GM12878 (cell line): Measurements from ENCODE around the gene TIPRL. TPM values are rescaled to one million over a fixed set of nuclear protein-coding genes. Genes with fewer than 3 reads are reported as not detected.

Experiments
- ATAC-seq: fragments of 200-7000 bp; cut with Tn5 transposase; 3 replicates; pipeline ENCODE4 v1.9.1; 2020; ENCODE audit warnings: mild to moderate bottlenecking, moderate library complexity
- BruUV-seq: library from RNA; stranded (reverse); fragments of 400-500 nt; replicated peaks from 2 replicates; lab custom pipeline; 2021; lab: Mats Ljungman, UMichigan
- CTCF ChIA-PET: fragments of 300-600 bp; sonication (Branson Sonifier 250); formaldehyde crosslinking; extraction: SDS; loops from one replicate; lab custom pipeline; 2021; ENCODE audit warnings: inconsistent platforms; lab: Yijun Ruan, JAX
- POLR2A ChIA-PET: fragments of 350-600 bp; formaldehyde crosslinking; extraction: SDS; loops from one replicate; lab custom pipeline; 2021; ENCODE audit warnings: inconsistent platforms; lab: Charles Lee
- RAD21 ChIA-PET: fragments of 300-600 bp; sonication (Branson Sonifier 250); formaldehyde crosslinking; loops from one replicate; lab custom pipeline; 2023; ENCODE audit warnings: antibody characterized with exemption; ENCODE audit not compliant: unreplicated experiment; lab: Charles Lee
- SMC1A ChIA-PET: fragments of 300-600 bp; sonication (Branson Sonifier 250); formaldehyde crosslinking; loops from one replicate; lab custom pipeline; 2023; ENCODE audit not compliant: unreplicated experiment, uncharacterized antibody; lab: Charles Lee
- DNase-seq: peaks from one replicate; pipeline ENCODE4 v3.0.0-alpha.2; 2011; ENCODE audit warnings: low read depth, low spot score
- FAIRE-seq: peaks from 3 replicates; lab custom pipeline; 2011; peaks lifted over from hg19 to GRCh38; lab: Jason Lieb, UNC
- H2AFZ ChIP-seq: 2 replicates; pipeline ENCODE4 v1.6.0; 2011; ENCODE audit warnings: low read depth, low read length, control low read depth; ENCODE audit not compliant: control insufficient read depth
- H3K27ac ChIP-seq: 2 replicates; pipeline ENCODE4 v1.5.1; 2011; ENCODE audit warnings: control low read depth; ENCODE audit not compliant: control insufficient read depth, insufficient read depth
- H3K27me3 ChIP-seq, 2 experiments: replicated peaks in 1 of 2; 2 replicates each; pipeline versions ENCODE4 v1.6.0 to v1.6.1; 2011; ENCODE audit warnings: low read length in 1 of 2; ENCODE audit not compliant: control insufficient read depth in 2 of 2, insufficient read depth in 2 of 2
- H3K36me3 ChIP-seq, 2 experiments: 2 replicates each; pipeline ENCODE4 v1.5.1; 2011; ENCODE audit warnings: low read length in 1 of 2; ENCODE audit not compliant: control insufficient read depth in 2 of 2, insufficient read depth in 2 of 2
- H3K4me1 ChIP-seq: 2 replicates; pipeline ENCODE4 v1.6.1; 2011; ENCODE audit warnings: mild to moderate bottlenecking, low read length, moderate library complexity, mixed read lengths; ENCODE audit not compliant: control insufficient read depth, insufficient read depth
- H3K4me2 ChIP-seq: 2 replicates; pipeline ENCODE4 v1.6.0; 2011; ENCODE audit warnings: control low read depth; ENCODE audit not compliant: control insufficient read depth, insufficient read depth
- H3K4me3 ChIP-seq: fragments of 200-600 bp; sonication (generic); 2 replicates; pipeline ENCODE4 v1.5.1; 2016
- H3K79me2 ChIP-seq: 2 replicates; pipeline ENCODE4 v1.6.0; 2011; ENCODE audit warnings: low read length; ENCODE audit not compliant: control insufficient read depth, insufficient read depth
- H3K9ac ChIP-seq: 2 replicates; pipeline ENCODE4 v1.8.0; 2011; ENCODE audit warnings: low read length, control low read depth, mixed read lengths; ENCODE audit not compliant: control insufficient read depth, insufficient read depth
- H3K9me3 ChIP-seq: replicated peaks from 3 replicates; pipeline ENCODE4 v1.5.1; 2011; ENCODE audit warnings: mild to moderate bottlenecking, low read length; ENCODE audit not compliant: control insufficient read depth, insufficient read depth
- H4K20me1 ChIP-seq: 2 replicates; pipeline ENCODE4 v1.6.0; 2011; ENCODE audit not compliant: control insufficient read depth, insufficient read depth
- BRCA1 ChIP-seq: IDR thresholded peaks from 2 replicates; pipeline ENCODE4 v1.6.1; 2011; ENCODE audit warnings: low read depth, low read length, improper control_type of control experiment
- HDGF ChIP-seq: fragments of 450-650 bp; IDR thresholded peaks from 2 replicates; pipeline ENCODE4 v1.6.1; 2016; ENCODE audit warnings: antibody characterized with exemption
- IRF5 ChIP-seq: fragments of 450-650 bp; IDR thresholded peaks from 2 replicates; pipeline ENCODE4 v1.6.1; 2017; ENCODE audit warnings: borderline replicate concordance
- KLF5 ChIP-seq: fragments of 450-650 bp; IDR thresholded peaks from 2 replicates; pipeline ENCODE4 v1.6.1; 2014; ENCODE audit warnings: mild to moderate bottlenecking; ENCODE audit not compliant: partially characterized antibody
- MEF2A ChIP-seq: IDR thresholded peaks from 2 replicates; pipeline ENCODE4 v1.6.1; 2011; ENCODE audit warnings: low read depth, mild to moderate bottlenecking, low read length, moderate library complexity; ENCODE audit not compliant: insufficient read depth
- NRF1 ChIP-seq: conservative IDR thresholded peaks from 2 replicates; pipeline ENCODE4 v1.6.1; 2011; ENCODE audit warnings: mild to moderate bottlenecking, low read depth, low read length, improper control_type of control experiment
- RAD51 ChIP-seq: fragments of 450-650 bp; IDR thresholded peaks from 2 replicates; pipeline ENCODE4 v1.6.1; 2016; ENCODE audit warnings: moderate library complexity, mild to moderate bottlenecking, inconsistent platforms
- SMAD1 ChIP-seq: fragments of 450-650 bp; IDR thresholded peaks from 2 replicates; pipeline ENCODE4 v1.6.1; 2018; ENCODE audit warnings: mild to moderate bottlenecking, low read depth; ENCODE audit not compliant: partially characterized antibody
- SUPT20H ChIP-seq: IDR thresholded peaks from 2 replicates; pipeline ENCODE4 v1.6.1; 2011; ENCODE audit warnings: low read depth, mild to moderate bottlenecking, low read length, moderate library complexity, borderline replicate concordance; ENCODE audit not compliant: control insufficient read depth
- WGBS: methylation state at CpG from one replicate; pipeline ENCODE4 v1.1.6; 2016; ENCODE audit warnings: low lambda C conversion rate; ENCODE audit not compliant: insufficient replicate concordance, insufficient coverage; ENCODE audit errors: missing lambda C conversion rate; 5-methylcytosine and 5-hydroxymethylcytosine counted together
- in situ Hi-C: fragments of 300-500 bp; cut with MboI; formaldehyde crosslinking; loops from 9 replicates; pipeline ENCODE4 v1.14.3; 2018; ENCODE audit warnings: mixed read lengths
- intact Hi-C: fragments of 100-400 bp; cut with micrococcal nuclease; formaldehyde crosslinking; loops from one replicate; pipeline ENCODE4 v1.14.2; 2022; ENCODE audit not compliant: unreplicated experiment
- polyA plus RNA-seq, 11 experiments: library from polyadenylated mRNA; depleted of rRNA in 4 of 11; unstranded in 6 of 11; stranded (reverse) in 5 of 11; fragments of >200 nt; fragmentation: Nextera tagmentation in 4 of 11; fragmentation: Illumina TruSeq in 1 of 11; extraction: Ambion mirVana in 4 of 11; extraction: Trizol in 1 of 11; gene quantifications; 1 replicate in 1 of 11; 2 replicates in 10 of 11; pipeline versions ENCODE4 v1.2.1 to v1.2.3, GENCODE V29; 2011 to 2016; ENCODE audit warnings: inconsistent platforms in 2 of 11, missing spikeins in 2 of 11, low read depth in 1 of 11
- total RNA-seq, 4 experiments: library from RNA; depleted of rRNA in 3 of 4; stranded (reverse); fragments of >200 nt in 3 of 4; fragmentation: Illumina TruSeq in 1 of 4; extraction: Trizol in 1 of 4; gene quantifications; 2 replicates each; pipeline versions ENCODE4 v1.2.1 to v1.2.3, GENCODE V29; 2013 to 2021
- TF ChIP-seq, protein P1 (sequence below): fragments of 450-650 bp; IDR thresholded peaks from 2 replicates; pipeline ENCODE4 v1.6.1; 2017; ENCODE audit warnings: mild to moderate bottlenecking, low read depth, inconsistent platforms; ENCODE audit not compliant: poor library complexity, severe bottlenecking

TIPRL gene
- total and polyA plus RNA-seq, 10 of the 15 experiments (the other 5 are each of a cell fraction or from before 2014, with no cell fraction given), result 36.4 to 72.1 (median 49.9) TPM

DNA sequence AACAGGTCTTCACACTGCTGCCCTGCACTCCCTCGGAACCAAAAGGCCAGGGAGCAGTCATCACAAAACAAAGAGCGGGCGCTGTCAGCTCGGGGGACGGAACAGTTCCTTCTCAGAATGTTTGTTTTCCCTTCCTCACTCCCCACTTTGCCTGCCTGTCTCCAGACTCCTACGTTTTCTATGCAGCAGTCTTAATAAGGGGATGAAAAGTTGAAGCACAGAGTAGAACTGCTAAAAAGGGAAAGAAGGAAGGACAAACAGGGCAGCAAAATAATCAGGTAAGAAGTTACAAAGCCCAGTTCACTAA is 41.3 kb upstream of the TIPRL start:
- CTCF ChIA-PET, result interaction anchor here (0.6 kb wide), 2 partner anchors 157 to 335 kb away, joined by 3 read pairs; no protein-coding TSS in a partner anchor

More for the DNA sequence above, 41.3 kb upstream of the TIPRL start:
- H3K36me3 ChIP-seq, result no peaks in the 10 kb centered on the region
- no peak overlapping the region for H3K27ac ChIP-seq
- H3K27me3 ChIP-seq, result peaks cover 11 to 20% of the 10 kb centered on the region in 2 experiments; a peak in 3 of 4 replicates
- no peaks in the 10 kb centered on the region for H4K20me1 ChIP-seq
- TF ChIP-seq, protein P1, sequence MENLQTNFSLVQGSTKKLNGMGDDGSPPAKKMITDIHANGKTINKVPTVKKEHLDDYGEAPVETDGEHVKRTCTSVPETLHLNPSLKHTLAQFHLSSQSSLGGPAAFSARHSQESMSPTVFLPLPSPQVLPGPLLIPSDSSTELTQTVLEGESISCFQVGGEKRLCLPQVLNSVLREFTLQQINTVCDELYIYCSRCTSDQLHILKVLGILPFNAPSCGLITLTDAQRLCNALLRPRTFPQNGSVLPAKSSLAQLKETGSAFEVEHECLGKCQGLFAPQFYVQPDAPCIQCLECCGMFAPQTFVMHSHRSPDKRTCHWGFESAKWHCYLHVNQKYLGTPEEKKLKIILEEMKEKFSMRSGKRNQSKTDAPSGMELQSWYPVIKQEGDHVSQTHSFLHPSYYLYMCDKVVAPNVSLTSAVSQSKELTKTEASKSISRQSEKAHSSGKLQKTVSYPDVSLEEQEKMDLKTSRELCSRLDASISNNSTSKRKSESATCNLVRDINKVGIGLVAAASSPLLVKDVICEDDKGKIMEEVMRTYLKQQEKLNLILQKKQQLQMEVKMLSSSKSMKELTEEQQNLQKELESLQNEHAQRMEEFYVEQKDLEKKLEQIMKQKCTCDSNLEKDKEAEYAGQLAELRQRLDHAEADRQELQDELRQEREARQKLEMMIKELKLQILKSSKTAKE, result no peak
- no peak for TF ChIP-seq SUPT20H
- no peak for TF ChIP-seq KLF5
- TF ChIP-seq MEF2A, result no peak
- TF ChIP-seq IRF5, result no peak
- no peak for TF ChIP-seq BRCA1
- TF ChIP-seq RAD51, result no peak
- TF ChIP-seq SMAD1, result no peak
- no peak for TF ChIP-seq NRF1
- TF ChIP-seq HDGF, result no peak
- peak overlapping the region; percentile 69; the same call in 1 of the 2 replicates for H3K4me3 ChIP-seq
- no TSS peak for BruUV-seq
- ATAC-seq, result peak; percentile 22; the same call in 1 of the 3 replicates
- RAD21 ChIA-PET, result no interaction called here
- no peak for FAIRE-seq
- SMC1A ChIA-PET, result no interaction called here
- 18% methylated on average over 6 of the region's 6 CpGs for WGBS
- H2AFZ ChIP-seq, result peak overlapping the region; percentile 9
- no peaks in the 10 kb centered on the region for H3K9me3 ChIP-seq
- in situ Hi-C loops, result no loop called here
- H3K4me1 ChIP-seq, result peaks cover 8% of the 10 kb centered on the region
- no peaks in the 10 kb centered on the region for H3K79me2 ChIP-seq
- DNase-seq, result no peak
- intact Hi-C loops, result no loop called here
- peak overlapping the region; percentile 87 for H3K4me2 ChIP-seq
- POLR2A ChIA-PET, result no interaction called here
- H3K9ac ChIP-seq, result no peak overlapping the region
